ENCODE data around the gene GALNT7.
"Not testable (repeated sequence)": the region's sequence is repeated elsewhere in the genome, so short reads cannot be mapped to it uniquely, and the experiment has no call there.

GALNT7 gene, protein sequence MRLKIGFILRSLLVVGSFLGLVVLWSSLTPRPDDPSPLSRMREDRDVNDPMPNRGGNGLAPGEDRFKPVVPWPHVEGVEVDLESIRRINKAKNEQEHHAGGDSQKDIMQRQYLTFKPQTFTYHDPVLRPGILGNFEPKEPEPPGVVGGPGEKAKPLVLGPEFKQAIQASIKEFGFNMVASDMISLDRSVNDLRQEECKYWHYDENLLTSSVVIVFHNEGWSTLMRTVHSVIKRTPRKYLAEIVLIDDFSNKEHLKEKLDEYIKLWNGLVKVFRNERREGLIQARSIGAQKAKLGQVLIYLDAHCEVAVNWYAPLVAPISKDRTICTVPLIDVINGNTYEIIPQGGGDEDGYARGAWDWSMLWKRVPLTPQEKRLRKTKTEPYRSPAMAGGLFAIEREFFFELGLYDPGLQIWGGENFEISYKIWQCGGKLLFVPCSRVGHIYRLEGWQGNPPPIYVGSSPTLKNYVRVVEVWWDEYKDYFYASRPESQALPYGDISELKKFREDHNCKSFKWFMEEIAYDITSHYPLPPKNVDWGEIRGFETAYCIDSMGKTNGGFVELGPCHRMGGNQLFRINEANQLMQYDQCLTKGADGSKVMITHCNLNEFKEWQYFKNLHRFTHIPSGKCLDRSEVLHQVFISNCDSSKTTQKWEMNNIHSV

DNA sequence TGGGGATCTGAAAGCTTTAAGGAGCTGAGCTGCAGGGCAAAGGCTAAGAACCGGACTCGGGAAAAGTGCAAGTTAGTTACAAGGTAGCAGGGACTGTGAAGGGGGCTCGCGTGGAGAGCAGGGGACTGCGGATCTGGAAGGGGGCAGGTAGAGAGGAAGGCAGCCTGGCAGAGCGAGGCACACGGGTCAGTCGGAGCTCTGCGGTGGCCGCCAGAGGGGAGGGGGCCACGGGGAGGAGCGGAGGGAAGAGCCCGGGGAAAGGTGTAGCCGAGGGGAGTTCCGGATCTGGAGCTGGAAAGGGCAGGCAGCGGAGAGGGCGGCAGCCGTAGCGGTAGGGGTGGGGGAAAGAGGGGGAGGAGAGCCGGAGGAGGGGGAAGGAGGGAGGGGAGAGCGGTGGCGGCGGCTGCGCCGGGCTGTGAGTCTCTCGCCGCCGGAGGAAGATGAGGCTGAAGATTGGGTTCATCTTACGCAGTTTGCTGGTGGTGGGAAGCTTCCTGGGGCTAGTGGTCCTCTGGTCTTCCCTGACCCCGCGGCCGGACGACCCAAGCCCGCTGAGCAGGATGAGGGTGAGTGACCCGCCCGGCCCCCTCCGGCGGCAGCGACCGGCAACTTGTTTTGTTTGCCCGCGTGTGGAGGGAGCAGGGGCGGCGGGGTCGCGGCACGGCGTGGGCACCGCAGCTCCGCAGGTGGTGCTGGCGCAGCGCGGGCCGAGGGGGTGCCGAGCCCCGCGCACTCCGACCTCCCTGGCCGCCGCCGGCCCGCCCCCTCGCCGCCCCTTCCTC lies at the start of gene GALNT7:
Gene GALNT7 (plus strand): TSS at position 416 of the 782 bp plus-strand sequence. CDS start 25 bp downstream, at position 441.
- Mint-ChIP-seq H3K4me1 (peaks cover 35% of the 10 kb centered on the region), H3K36me3 (peaks cover 2% of the 10 kb centered on the region), H3K27ac (peak within 1 kb of the TSS; percentile 88), H3K4me3 (peak within 1 kb of the TSS; percentile 98), H3K9me3 (no peaks in the 10 kb centered on the region), H3K27me3 (no peaks in the 10 kb centered on the region)
- peak; percentile 41 for ATAC-seq (ENCODE audit: low read depth)
- DNase-seq (ENCODE audit: low spot score in 2 of 2), result peak; percentile 29 to 50

GRCh38 chr4:173118819-173119218 lies 49.8 kb upstream of the GALNT7 start:
- H3K4me3 Mint-ChIP-seq; H3K36me3 Mint-ChIP-seq; H3K4me1 Mint-ChIP-seq; DNase-seq (ENCODE audit: low spot score in 2 of 2); H3K27me3 Mint-ChIP-seq; ATAC-seq (ENCODE audit: low read depth); H3K27ac Mint-ChIP-seq: not testable (repeated sequence)
- peaks cover 11% of the 10 kb centered on the region for H3K9me3 Mint-ChIP-seq

DNA sequence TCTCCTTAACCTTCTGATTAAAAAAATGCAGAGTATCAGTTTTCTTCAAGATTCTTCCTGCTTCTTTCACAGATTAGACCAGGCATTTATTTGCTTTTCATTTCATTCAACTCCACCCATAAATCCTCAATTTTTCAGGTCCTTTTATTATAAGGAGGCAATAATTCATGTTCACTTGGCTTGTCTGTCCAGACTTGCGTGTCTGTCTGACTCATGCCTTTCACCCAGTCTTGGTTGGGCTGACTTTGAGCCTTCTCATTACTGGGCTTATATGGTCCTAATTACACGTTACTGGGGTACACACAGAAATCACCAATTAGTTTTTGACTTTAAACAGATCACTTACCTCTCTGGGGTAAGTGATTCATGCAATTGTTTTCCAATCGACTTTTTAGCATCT lies 48.8 kb upstream of the GALNT7 start:
- Mint-ChIP-seq H3K36me3 (no peaks in the 10 kb centered on the region), H3K4me1 (peaks cover 2% of the 10 kb centered on the region), H3K9me3 (peaks cover 8% of the 10 kb centered on the region), H3K27ac (no peak overlapping the region), H3K27me3 (no peaks in the 10 kb centered on the region), H3K4me3 (no peak overlapping the region)
- ATAC-seq (ENCODE audit: low read depth), result no peak
- no peak for DNase-seq (ENCODE audit: low spot score in 2 of 2)

- no peak overlapping the region for H3K4me3 Mint-ChIP-seq
- no peaks in the 10 kb centered on the region for H3K27me3 Mint-ChIP-seq
- peaks cover 2% of the 10 kb centered on the region for H3K4me1 Mint-ChIP-seq
- no peaks in the 10 kb centered on the region for H3K36me3 Mint-ChIP-seq
- no peak overlapping the region for H3K27ac Mint-ChIP-seq
- DNase-seq (ENCODE audit: low spot score in 2 of 2) (no peak), ATAC-seq (ENCODE audit: low read depth) (peak; percentile 44)
- H3K9me3 Mint-ChIP-seq, result peaks cover 8% of the 10 kb centered on the region
Measured at GRCh38 chr4:173121076-173121561, 47.5 kb upstream of the GALNT7 start.

- no peaks in the 10 kb centered on the region for H3K9me3 Mint-ChIP-seq
- H3K27ac Mint-ChIP-seq, result no peak overlapping the region
Measured at GRCh38 chr4:173124209-173124865, 44.3 kb upstream of the GALNT7 start.

DNA sequence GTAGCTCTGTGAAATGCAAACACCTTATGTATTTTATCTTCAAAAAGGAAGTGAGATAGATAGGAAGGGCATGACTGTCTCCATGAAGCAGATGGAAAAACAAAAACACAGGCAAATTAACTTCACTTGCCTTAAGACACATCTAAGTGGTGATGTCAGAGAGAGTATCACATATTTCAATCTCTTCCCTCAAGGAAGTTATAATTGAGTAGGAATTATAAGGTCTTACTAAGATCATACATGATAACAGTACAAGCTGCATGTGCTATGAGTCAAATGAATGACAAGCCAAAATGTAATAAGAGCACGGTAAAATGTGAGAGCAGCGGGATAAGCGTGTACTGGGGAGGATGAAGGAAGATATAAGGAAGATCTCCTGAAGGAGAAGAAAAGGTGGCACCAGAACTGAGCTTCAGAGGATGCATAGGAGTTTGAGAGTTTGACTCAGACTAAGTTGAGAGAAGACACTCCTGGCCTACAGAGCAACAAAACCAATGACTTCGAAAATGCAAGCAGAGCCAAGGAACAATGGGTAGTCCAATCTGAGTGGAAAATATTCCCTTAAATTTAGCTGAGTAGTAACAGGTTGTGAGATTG lies 43.3 kb upstream of the GALNT7 start:
- ATAC-seq (ENCODE audit: low read depth) (no peak), DNase-seq (ENCODE audit: low spot score in 2 of 2) (no peak)
- Mint-ChIP-seq H3K4me1 (peaks cover 8% of the 10 kb centered on the region), H3K27me3 (no peaks in the 10 kb centered on the region), H3K36me3 (no peaks in the 10 kb centered on the region), H3K9me3 (no peaks in the 10 kb centered on the region), H3K4me3 (no peak overlapping the region), H3K27ac (no peak overlapping the region)

More at GRCh38 chr4:173124209-173124865, 44.3 kb upstream of the GALNT7 start:
- Mint-ChIP-seq H3K4me1 (peaks cover 8% of the 10 kb centered on the region), H3K36me3 (no peaks in the 10 kb centered on the region), H3K27me3 (no peaks in the 10 kb centered on the region), H3K4me3 (no peak overlapping the region)
- DNase-seq (ENCODE audit: low spot score in 2 of 2) (no peak), ATAC-seq (ENCODE audit: low read depth) (no peak)

GRCh38 chr4:173128199-173128890 lies 40.3 kb upstream of the GALNT7 start:
- H3K27me3 Mint-ChIP-seq, result peaks cover 1% of the 10 kb centered on the region
- no peak overlapping the region for H3K27ac Mint-ChIP-seq
- H3K4me1 Mint-ChIP-seq, result peaks cover 5% of the 10 kb centered on the region
- no peak for DNase-seq (ENCODE audit: low spot score in 2 of 2)
- no peaks in the 10 kb centered on the region for H3K9me3 Mint-ChIP-seq
- H3K4me3 Mint-ChIP-seq, result peak overlapping the region; percentile 15
- H3K36me3 Mint-ChIP-seq, result no peaks in the 10 kb centered on the region
- no peak for ATAC-seq (ENCODE audit: low read depth)

GRCh38 chr4:173130687-173131086 lies 37.9 kb upstream of the GALNT7 start:
- H3K27ac Mint-ChIP-seq, result no peak overlapping the region
- peaks cover 5% of the 10 kb centered on the region for H3K4me1 Mint-ChIP-seq
- H3K36me3 Mint-ChIP-seq, result no peaks in the 10 kb centered on the region
- peaks cover 1% of the 10 kb centered on the region for H3K27me3 Mint-ChIP-seq
- H3K4me3 Mint-ChIP-seq, result no peak overlapping the region
- ATAC-seq (ENCODE audit: low read depth) (no peak), DNase-seq (ENCODE audit: low spot score in 2 of 2) (no peak)
- H3K9me3 Mint-ChIP-seq, result no peaks in the 10 kb centered on the region

DNA sequence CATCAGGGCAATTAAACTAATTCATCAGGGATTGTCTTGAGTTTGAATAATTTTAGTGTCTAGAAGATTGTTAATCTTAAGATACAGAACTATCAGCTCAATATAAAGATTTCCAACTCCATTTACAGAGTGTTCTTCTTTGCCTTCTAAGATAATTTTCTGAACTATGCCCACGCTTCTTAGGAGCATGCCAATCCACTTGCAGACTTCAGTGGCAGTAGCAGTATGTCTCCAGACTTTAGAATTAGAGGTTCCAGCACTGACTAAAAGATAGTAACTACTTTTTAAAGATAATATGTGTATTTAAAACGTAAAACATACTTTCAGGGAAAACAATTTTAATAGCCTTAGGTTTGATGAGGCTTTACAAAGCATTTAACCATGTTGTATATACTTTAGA lies 34.2 kb upstream of the GALNT7 start:
- Mint-ChIP-seq H3K4me1 (no peaks in the 10 kb centered on the region), H3K27me3 (peaks cover 1% of the 10 kb centered on the region), H3K9me3 (no peaks in the 10 kb centered on the region), H3K27ac (no peak overlapping the region), H3K36me3 (no peaks in the 10 kb centered on the region), H3K4me3 (no peak overlapping the region)
- DNase-seq (ENCODE audit: low spot score in 2 of 2), result no peak
- ATAC-seq (ENCODE audit: low read depth), result no peak

- H3K36me3 Mint-ChIP-seq, result no peaks in the 10 kb centered on the region
- no peak overlapping the region for H3K4me3 Mint-ChIP-seq
- peaks cover 1% of the 10 kb centered on the region for H3K27me3 Mint-ChIP-seq
- DNase-seq (ENCODE audit: low spot score in 2 of 2), result no peak
- no peak for ATAC-seq (ENCODE audit: low read depth)
- no peaks in the 10 kb centered on the region for H3K9me3 Mint-ChIP-seq
- no peaks in the 10 kb centered on the region for H3K4me1 Mint-ChIP-seq
- no peak overlapping the region for H3K27ac Mint-ChIP-seq
Measured at GRCh38 chr4:173135241-173135847, 33.3 kb upstream of the GALNT7 start.

DNA sequence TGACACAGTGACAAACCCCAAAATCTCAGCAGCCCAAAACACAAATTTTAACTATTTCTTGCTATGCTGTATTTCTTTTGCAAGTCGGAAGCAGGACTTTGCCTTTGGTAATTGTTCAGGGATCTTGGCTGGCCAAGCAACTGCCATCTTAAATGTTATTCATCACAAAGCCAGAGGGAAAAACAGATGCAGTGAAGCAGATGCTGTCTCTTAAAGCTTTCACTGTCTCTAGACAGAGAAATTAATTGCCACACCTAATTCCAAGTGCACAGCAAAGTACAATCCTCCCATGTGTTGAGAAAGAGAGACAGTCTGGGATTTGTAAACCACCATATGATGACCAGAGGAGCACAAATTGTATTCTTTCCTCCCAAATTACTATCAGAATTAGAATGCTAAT lies 30.0 kb upstream of the GALNT7 start:
- Mint-ChIP-seq H3K4me3 (no peak overlapping the region), H3K4me1 (no peaks in the 10 kb centered on the region), H3K27me3 (no peaks in the 10 kb centered on the region), H3K9me3 (no peaks in the 10 kb centered on the region), H3K36me3 (no peaks in the 10 kb centered on the region), H3K27ac (no peak overlapping the region)
- ATAC-seq (ENCODE audit: low read depth) (no peak), DNase-seq (ENCODE audit: low spot score in 2 of 2) (no peak)

GRCh38 chr4:173139561-173139960 lies 29.1 kb upstream of the GALNT7 start:
- H3K4me1 Mint-ChIP-seq, result no peaks in the 10 kb centered on the region
- ATAC-seq (ENCODE audit: low read depth), result no peak
- H3K27me3 Mint-ChIP-seq, result no peaks in the 10 kb centered on the region
- H3K27ac Mint-ChIP-seq, result no peak overlapping the region
- H3K36me3 Mint-ChIP-seq, result no peaks in the 10 kb centered on the region
- no peak for DNase-seq (ENCODE audit: low spot score in 2 of 2)
- H3K4me3 Mint-ChIP-seq, result no peak overlapping the region
- no peaks in the 10 kb centered on the region for H3K9me3 Mint-ChIP-seq

All from memory B cell (primary cell).